Mucosa of rectum (tissue), 2 donors: ENCODE measurements around the gene NDRG4.

Experiments
- H3K27ac ChIP-seq, 2 donors: one replicate each; pipeline ENCODE4 v1.7.0; 2013; ENCODE audit warnings: inconsistent platforms in 2 of 2, low read depth in 2 of 2, low read length in 2 of 2
- H3K27me3 ChIP-seq, 2 donors: one replicate each; pipeline ENCODE4 v1.7.0; 2013; ENCODE audit warnings: low read length in 2 of 2; ENCODE audit not compliant: control insufficient read depth in 2 of 2, insufficient read depth in 2 of 2
- H3K36me3 ChIP-seq, 2 donors: one replicate each; pipeline ENCODE4 v1.7.0; 2013; ENCODE audit warnings: low read length in 2 of 2; ENCODE audit not compliant: control insufficient read depth in 2 of 2, insufficient read depth in 2 of 2
- H3K4me1 ChIP-seq, 2 donors: one replicate each; pipeline ENCODE4 v1.7.0; 2013; ENCODE audit warnings: low read length in 2 of 2, mild to moderate bottlenecking in 1 of 2; ENCODE audit not compliant: control insufficient read depth in 2 of 2, insufficient read depth in 2 of 2
- H3K4me3 ChIP-seq, 2 donors: one replicate each; pipeline ENCODE4 v1.7.0; 2013; ENCODE audit warnings: low read length in 2 of 2
- H3K9ac ChIP-seq, 2 donors: one replicate each; pipeline ENCODE4 v1.7.0; 2013; ENCODE audit warnings: low read length in 2 of 2, low read depth in 1 of 2, mild to moderate bottlenecking in 1 of 2
- H3K9me3 ChIP-seq, 2 donors: one replicate each; pipeline ENCODE4 v1.7.0; 2013; ENCODE audit warnings: low read length in 2 of 2; ENCODE audit not compliant: control insufficient read depth in 2 of 2
- donor health status: healthy.
- donor health status: Normal muscosa, but diverticular disease.

NDRG4 gene

DNA sequence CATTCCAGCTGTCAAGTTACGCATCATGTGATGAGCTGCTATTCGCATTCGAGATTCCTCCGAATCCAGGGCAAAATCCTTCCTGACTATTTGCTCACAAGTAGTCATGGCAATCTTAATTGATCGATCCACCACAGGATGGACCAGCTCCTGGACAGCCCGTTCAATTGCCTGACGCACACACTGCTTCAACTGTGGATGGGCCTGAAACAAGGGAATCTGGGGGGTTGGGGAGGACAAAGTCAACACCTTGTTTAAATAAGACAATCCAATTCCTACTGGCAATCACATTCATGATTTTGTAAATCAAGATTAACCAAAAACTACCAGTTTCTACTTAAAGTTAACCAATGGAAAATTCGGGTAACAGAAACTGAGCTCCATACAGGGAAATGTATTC lies 43.7 kb downstream of the NDRG4 start:
- Histone ChIP-seq H3K9ac (no peak overlapping the region), H3K27me3 (no peaks in the 10 kb centered on the region), H3K4me1 (no peaks in the 10 kb centered on the region)

DNA sequence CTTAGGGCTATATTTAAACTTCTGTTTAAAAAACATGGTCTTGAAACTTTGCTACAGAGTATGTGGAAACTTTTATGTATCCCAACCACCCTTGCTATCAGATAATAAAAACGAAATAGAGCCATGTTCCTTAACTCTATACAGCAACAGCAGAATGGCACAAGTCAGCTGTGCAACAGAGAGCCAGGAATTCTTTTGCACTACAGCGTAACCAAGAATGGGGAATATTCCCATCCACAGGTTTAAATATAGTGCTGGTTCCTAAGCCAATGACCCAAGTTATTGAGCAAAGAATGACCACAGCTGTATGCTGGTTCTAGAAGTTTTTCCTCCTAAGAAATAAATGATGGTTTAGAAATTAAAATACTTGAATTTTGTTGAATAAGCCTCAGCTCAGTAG lies 48.4 kb downstream of the NDRG4 start:
- H3K27me3 ChIP-seq = no peaks in the 10 kb centered on the region
- H3K4me3 ChIP-seq = no peak overlapping the region
- H3K36me3 ChIP-seq = peaks cover 90 to 93% of the 10 kb centered on the region in 2 donors
- no peak overlapping the region for H3K9ac ChIP-seq
- no peak overlapping the region for H3K27ac ChIP-seq
- no peaks in the 10 kb centered on the region for H3K4me1 ChIP-seq
- no peaks in the 10 kb centered on the region for H3K9me3 ChIP-seq

More for the DNA sequence above, 43.7 kb downstream of the NDRG4 start:
- Histone ChIP-seq H3K36me3 (peaks cover 93 to 95% of the 10 kb centered on the region in 2 donors), H3K9me3 (no peaks in the 10 kb centered on the region), H3K27ac (no peak overlapping the region), H3K4me3 (no peak overlapping the region)

- H3K4me1 ChIP-seq = no peaks in the 10 kb centered on the region
- no peaks in the 10 kb centered on the region for H3K27me3 ChIP-seq
- no peak overlapping the region for H3K4me3 ChIP-seq
- no peaks in the 10 kb centered on the region for H3K9me3 ChIP-seq
- H3K27ac ChIP-seq = no peak overlapping the region
- H3K9ac ChIP-seq = no peak overlapping the region
- peaks cover 87 to 89% of the 10 kb centered on the region in 2 donors for H3K36me3 ChIP-seq
Measured at GRCh38 chr16:58551496-58551895, 51.6 kb downstream of the NDRG4 start.

- no peak overlapping the region for H3K9ac ChIP-seq
- no peaks in the 10 kb centered on the region for H3K9me3 ChIP-seq
- no peak overlapping the region for H3K4me3 ChIP-seq
- no peaks in the 10 kb centered on the region for H3K27me3 ChIP-seq
- no peak overlapping the region for H3K27ac ChIP-seq
- H3K36me3 ChIP-seq = peaks cover 69 to 88% of the 10 kb centered on the region in 2 donors
- H3K4me1 ChIP-seq = no peaks in the 10 kb centered on the region
Measured at GRCh38 chr16:58556678-58557077, 56.7 kb downstream of the NDRG4 start.
